ENCODE data around the gene MDN1.
"Not testable (repeated sequence)": the region's sequence is repeated elsewhere in the genome, so short reads cannot be mapped to it uniquely, and the experiment has no call there.

The MDN1 gene

DNA sequence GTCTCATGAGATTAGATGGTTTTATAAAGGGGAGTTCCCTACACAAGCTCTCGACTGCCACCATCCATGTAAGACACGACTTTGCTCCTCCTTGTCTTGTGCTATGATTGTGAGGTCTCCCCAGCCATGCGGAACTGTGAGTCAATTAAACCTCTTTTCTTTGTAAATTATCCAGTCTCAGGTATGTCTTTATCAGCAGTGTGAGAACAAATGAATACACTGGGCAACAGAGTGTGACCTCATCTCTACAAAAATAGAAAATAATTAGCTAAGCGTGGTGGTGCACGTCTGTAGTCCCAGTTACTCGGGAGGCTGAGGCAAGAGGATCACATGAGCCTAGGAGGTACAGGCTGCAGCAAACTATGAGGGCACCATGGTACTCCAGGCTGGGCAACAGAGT lies 51.3 kb downstream of the MDN1 start:
- DNase-seq (ENCODE audit: low spot score) = no peak

DNA sequence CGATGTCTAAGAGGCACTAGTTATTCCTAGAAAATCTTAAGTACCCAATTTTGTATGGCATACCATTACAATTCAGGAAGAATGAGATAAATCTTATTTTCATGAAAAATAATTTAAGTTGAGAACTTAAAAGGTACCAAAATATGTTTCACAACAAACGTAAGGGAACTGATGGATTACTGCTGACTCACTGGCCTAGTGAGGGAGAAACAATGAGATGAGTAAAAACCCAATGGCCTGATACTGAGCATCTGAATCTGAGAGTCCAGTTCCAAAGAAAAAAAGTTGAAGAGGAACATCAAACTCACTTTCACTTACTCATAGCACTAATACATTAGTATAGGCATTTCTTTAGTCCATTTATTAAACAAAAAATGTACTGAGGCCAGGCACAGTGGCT lies 56.0 kb downstream of the MDN1 start:
- no peak for DNase-seq (ENCODE audit: low spot score)

DNA sequence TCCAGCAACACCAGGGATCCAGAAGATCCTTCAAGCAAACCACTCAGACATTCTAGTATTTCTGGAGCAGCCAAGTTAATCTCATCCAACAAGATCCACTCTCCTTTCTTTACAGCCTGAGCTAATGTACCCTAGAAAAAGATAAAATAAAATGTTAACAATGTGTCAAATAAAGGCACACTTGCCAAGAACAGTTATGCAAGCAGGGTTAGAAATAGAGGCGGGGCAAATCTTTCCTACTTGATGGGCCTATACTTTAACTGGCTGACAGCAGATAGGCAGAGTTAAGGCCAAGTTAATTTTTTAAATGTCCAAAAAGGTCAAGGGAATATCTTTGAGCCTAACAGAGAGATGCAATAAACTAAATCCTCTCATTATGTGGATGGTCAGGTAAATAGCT lies 60.8 kb downstream of the MDN1 start:
- no peak for DNase-seq (ENCODE audit: low spot score)

DNA sequence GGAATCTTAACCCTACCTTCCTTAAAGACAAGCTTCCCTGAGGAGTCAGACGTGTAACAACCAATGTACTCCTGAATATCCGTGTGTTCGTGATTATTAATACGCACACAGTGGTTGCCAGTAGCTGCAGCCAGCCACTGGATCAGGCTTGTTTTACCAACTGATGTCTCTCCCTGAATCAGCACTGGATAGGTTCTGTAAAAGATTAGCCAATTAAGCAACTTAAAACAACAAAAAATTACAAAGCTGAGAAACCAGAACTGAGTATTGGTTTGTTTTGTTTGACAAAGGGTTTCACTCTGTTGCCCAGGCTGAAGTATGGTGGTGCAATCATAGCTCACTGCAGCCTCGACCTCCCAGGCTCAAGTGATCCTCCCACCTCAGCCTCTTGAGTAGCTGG lies 69.3 kb downstream of the MDN1 start:
- DNase-seq (ENCODE audit: low spot score) = no peak

DNA sequence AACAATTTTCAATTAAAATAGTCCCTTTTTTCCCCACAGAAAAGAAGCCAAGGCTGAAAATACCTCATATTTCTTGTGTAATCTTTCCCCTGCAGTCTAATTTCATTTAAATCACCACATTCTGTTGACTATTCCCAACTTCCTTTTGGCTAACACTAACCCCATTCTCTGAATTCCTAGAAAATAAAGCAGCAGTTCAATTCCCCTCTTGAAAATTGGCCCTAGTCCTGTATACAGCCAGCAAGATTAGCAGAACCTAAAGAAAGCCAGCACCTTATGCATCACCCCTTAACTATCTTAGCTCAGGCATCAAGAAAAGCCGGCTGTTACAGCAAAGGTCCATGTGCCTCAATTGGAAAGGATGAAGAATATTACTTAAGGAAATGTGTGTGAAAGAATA lies 69.7 kb downstream of the MDN1 start:
- no peak for DNase-seq (ENCODE audit: low spot score)

DNA sequence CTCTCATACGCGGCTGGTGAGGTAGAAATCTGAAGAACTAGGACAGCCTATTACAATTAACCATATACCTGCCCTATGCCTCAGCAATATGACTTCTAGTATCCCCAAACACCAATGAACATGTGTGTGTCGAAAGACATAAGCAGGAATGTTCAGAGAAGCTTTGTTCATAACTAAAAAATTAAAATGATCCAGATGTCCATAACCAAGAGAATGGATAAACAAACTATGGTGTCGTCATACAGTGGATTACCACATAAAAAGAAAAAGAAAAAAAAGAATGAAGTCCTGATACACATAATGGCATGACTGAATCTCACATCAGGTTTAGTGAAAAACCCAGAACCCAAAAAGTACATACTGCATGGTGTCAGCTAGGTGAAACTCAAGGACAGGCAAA lies 73.9 kb downstream of the MDN1 start:
- DNase-seq (ENCODE audit: low spot score) = no peak

DNA sequence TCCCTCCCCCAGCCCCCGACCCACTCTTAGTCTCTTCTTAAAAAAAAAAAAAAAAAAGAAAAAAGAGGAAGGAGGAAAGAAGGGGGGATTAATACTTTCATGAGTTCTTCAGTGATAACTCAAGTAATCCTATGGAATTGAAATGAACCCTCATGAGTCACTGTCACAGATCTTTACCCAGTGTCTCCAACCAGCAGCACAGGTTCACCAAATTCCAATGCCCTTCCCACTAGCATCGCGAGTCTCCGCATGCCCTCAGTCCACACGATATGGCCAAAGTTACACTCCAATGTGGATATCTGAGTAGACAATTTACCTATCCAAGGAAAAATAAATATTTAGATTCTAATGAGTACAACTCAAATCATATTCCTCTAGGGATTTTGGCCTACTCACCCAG lies 74.5 kb downstream of the MDN1 start:
- DNase-seq (ENCODE audit: low spot score) = no peak

DNA sequence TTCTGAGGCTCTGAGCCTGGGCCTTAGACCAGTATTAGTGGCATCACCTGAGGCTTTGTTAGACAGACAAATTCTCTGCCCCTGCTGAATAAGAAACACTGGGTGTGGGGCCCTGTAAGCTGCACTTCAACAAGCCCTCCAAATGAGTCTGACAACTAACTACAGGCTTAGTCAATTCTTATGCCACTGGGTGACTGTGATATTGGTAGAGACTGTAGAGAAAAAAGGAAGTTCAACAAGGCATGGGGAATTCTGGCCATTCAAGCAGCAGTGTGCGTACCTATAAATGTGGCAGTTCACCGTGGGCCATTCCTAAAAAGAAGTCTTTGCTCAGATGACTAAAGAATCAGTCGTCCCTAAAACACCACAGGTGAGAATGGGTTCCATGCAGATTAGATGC lies 82.7 kb downstream of the MDN1 start:
- DNase-seq (ENCODE audit: low spot score) = no peak

DNA sequence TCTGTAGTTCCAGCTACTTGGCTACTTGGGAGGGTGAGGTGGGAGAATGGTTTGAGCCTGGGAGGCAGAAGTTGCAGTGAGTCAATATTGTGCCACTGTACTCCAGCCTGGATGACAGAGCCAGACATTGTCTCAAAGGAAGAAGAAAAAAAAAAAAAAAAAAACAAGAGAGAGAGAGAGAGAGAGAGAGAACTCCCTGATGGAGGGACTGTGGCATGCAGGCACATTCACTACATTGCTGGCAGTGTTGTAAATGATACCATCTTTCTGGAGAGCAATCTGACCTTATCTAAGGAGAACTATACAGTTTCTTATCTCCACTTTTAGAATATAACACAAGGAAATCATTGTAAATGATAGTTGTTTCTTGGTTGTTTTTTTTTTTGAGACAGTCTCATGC lies 85.1 kb downstream of the MDN1 start:
- DNase-seq (ENCODE audit: low spot score) = no peak

DNA sequence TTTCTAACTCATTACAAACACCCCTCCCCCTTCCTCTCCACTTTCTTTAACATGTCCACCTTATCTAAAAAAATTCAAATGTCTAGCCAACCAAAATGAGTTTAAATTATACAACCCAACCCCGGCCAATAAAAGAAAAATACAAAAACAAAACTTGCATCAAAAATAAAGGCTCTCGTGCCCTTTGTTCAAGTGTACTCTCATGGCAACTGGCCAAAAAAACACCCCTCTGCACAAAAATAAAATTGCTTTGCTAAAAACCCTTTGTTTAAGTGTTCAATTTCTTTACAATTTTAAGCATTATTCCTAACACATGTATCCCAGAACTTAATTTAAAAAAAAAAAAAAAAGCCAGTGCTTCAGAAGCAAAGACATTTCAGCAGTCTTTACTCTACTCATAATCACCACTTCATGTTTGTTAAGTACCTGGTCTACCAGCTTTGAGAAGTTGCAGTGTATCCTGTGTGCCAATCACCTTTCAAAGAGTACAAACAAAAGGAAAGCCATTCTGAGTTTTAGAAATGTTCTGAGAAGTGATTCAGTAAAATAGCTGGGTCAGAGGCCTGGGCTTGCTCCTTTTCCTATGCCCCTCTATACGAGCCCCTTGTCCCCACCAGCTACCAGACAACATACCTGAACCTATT lies 87.5 kb downstream of the MDN1 start:
- DNase-seq (ENCODE audit: low spot score) = no peak

DNA sequence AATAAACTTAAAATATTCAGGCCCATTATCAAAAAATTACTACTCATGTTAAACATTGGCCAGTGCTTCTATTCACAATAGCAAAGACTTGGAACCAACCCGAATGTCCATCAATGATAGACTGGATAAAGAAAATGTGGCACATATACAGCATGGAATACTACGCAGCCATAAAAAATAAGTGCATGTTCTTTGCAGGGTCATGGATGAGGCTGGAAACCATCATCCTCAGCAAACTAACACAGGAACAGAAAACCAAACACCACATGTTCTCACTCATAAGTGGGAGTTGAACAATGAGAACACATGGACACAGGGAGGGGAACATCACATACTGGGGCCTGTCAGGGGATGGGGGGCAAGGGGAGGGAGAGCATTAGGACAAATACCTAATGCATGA lies 88.3 kb downstream of the MDN1 start:
- DNase-seq (ENCODE audit: low spot score) = not testable (repeated sequence)

DNA sequence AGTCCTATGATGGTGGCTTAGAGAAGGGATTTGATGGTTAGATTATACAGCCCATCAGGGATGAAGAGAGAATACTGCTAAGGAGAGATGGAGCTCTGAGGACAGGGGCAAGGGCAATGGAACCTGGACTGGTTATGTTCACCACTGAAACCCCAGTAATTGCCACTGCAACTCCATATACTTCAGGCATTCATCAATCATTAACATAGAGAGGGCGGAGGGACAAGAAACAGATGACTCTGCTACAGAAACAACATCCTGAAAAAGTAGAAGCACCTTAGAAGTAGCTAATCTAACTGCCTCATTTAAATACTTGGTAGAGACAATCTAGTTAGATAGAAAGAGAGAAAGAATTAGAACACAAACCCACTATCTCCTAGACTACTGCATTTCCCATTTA lies 89.8 kb downstream of the MDN1 start:
- DNase-seq (ENCODE audit: low spot score) = no peak

DNA sequence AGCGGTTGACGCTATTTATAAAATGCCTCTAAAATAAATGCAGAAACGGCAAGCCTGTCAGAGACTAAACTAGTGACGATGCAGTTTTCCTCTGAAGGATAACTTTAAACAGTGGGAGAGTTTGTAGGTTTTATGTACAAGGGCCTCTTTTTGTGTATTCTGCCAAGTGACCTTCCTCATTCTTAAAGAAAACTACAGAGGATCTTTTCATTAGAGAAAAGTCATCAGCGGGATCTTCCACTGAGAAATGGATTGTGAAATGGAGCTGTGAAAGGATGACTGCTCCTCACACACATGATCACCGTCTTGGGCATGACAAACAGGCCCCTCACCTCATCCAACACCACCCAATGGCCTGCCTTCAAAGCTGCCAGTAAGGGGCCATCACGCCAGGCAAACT lies 92.1 kb downstream of the MDN1 start:
- no peak for DNase-seq (ENCODE audit: low spot score)

DNA sequence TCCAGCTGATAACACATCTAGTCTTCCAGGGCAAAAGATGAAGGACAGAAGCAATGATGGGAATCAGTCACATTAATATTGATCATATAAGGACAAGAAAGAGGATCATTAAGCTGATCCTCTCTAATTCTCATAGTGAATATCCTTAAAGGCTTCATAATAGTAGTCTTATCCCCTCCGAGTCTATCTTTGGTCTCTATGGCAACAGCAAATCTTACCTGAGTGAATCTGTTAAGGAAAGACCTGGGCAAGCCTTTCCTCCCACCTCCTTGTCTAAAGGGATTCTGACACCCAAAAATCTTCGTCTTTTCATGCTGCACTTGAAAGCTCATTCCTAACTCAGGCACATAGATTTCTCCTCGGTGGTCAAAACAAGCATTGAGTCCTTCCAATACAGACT lies 94.6 kb downstream of the MDN1 start:
- no peak for DNase-seq (ENCODE audit: low spot score)

DNA sequence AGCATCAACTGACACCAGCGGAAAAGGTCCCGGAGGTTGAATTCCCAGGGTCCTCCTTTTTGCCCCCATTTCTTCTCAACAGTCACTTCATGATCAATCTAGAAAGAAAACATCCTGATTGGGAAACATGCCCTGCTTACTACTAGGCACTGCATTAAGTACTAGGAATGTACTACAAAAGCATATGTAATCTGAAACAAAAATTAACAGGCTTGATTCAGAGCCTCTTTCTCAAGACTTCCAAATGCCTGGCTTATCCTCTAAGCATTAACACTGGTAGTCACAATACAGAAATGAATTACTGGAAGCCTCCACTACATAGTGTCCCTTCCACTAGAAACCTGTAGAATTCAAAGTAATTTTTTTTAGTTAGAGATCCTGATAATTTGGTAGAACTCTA lies 96.5 kb downstream of the MDN1 start:
- no peak for DNase-seq (ENCODE audit: low spot score)

DNA sequence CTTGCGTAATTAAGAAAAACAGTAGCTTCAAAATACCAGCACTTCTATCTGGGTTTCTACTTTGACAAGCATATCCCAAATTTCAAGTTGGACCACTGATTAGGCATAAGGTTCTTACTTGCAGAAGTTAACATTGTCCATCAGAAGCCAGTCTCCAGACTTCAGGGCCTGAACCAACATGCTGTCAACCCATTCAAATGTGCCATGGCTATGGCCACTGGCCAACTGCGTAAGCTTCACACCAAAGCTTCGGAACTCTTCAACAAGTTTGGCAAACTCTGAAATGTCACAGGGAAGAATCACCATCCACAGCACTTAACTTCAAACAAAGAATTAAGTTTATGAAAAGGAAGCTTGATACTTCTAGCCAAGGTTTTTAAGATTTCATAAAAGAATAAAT lies 103.1 kb downstream of the MDN1 start:
- no peak for DNase-seq (ENCODE audit: low spot score)

DNA sequence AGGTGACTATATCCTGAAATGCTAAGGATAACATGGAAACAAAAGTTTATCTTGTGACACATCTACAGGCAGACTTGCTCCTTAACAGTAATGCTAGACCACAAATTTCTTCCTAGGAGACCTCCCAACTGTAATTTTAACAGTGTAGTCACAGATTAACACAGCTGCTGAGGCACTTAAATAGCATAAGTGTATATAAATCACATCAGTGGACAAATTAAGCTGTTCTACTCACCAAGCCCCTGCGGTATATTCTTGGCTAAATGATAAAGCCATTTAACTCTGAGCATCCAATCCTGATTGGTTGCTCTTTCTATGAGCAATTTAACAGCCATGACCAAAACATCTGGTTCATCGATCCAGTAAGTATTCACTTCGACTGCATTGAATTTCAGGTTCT lies 107.8 kb downstream of the MDN1 start:
- no peak for DNase-seq (ENCODE audit: low spot score)

DNA sequence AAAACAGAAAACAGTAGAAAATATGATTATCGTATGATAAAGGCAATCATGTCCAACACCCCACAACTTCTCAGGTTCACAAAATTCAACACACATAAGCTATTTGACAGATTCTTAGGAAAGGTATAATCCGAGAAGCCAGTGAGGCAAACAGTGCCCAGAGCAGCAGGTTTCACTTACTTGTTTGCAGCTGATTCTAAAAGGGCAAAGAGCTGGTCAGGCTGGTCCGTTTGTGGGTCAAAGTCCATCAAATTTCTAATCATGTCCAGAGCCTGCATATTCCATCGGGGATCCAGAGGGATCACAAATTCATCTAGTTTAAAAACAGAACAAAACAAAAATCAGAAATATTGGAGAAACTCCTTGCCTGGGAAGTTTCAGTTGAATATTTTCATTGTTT lies 111.3 kb downstream of the MDN1 start:
- no peak for DNase-seq (ENCODE audit: low spot score)

DNA sequence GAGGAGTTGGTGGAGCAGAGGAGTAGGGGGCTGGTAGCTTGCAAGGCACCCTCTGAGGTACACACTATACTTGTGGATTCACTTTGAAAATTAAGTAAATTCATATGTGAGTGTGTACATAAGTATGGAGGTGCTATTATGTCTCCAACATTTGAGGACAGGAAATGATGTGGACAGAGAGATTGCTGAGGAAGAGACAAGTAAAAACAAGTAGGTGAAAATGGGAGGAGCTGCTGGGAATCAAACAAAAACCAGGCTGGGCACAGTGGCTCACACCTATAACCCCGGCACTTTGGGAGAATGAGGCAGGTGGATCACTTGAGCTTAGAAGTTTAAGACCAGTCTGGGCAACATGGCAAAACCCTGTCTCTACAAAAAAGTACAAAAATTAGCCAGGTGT lies 111.8 kb downstream of the MDN1 start:
- no peak for DNase-seq (ENCODE audit: low spot score)

DNA sequence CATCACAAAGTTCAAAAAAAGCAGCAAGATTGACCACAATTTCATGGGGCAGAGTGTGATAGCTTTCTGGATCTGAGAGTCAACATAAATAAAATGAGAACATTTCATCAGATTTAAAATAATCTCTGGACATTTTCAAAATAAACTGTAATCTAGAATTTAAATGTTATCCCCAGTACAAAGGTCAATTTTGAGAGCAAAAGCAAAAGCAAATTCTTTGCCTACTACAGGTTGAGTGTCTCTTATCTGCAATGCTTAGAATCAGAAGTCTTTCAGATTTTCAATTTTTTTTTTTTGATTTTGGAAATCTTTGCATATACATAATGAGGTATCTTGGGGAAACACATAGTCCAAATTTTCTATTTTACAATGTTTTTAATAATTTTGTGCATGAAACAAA lies 113.5 kb downstream of the MDN1 start:
- DNase-seq (ENCODE audit: low spot score) = no peak

DNA sequence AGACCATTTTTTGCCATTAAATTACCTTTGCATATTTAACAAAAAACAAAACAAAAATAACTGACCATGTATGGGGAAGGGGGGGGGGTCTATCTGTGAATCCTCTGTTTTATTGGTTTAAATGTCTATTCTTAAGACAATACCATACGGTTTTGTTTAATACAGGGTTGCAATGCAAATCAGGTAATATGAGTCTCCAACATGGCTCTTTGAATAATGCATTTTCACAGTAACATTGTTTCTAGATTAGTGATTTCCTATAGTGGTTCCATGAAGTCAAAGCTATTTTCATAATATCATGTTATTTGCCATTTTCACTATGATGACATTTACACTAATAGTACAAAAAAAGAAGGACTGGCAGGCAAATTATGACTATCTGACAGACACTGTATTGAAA lies 116.3 kb downstream of the MDN1 start:
- no peak for DNase-seq (ENCODE audit: low spot score)

DNA sequence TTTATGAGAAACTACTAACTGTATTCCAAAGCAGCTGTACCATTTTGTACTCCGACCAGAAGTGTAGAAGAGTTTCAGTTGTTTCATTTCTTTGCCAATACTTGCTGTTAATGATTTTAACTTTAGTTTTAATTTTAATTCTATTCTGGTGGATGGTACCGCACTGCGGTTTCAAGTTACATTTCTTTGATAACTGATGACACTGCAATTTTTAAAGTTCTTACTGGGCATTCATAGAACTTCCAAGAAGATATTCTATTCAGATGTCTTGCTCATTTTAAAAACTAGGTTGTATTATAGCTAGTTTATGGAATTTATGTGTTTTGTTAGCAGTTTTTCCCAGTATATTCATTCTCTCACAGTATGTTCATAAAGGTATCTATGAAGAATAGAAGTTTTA lies 117.2 kb downstream of the MDN1 start:
- no peak for DNase-seq (ENCODE audit: low spot score)

DNA sequence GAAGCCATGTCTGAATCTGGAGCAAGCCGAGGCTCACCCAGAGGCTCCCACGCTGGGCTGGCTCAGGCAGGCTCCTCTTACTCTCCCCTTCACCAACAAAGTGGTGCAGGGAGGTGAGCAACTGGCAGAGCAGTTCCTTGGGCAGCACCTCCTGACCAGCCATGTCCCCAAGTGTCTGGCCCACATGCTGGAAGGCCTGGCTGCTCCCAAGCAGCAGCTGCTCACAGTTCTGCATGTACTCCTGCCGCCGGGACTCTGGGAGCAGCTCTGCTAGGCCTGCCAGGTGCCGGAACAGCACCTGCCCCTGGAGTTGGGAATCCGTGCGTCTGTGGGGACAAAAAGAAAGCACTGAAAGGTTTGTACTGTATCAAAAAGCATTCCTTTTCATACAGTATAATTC lies 123.9 kb downstream of the MDN1 start:
- DNase-seq (ENCODE audit: low spot score) = no peak

DNA sequence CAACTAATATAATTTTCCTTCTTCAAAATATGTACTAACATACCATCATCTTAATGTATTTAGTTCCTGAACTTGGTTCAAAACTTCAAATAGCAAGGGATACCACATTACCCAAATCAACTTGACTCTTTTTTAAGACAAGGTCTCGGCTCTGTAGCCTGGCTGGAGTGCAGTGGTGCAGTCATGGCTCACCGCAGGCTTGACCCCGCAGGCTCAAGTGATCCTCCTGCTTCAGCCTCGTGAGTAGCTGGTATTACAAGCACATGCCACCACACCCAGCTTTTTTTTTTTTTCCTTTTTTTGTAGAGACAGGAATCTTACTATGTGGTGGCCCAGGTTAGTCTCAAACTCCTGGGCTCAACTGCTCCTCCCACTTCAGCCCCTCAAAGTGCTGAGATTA lies 125.2 kb downstream of the MDN1 start:
- no peak for DNase-seq (ENCODE audit: low spot score)

DNA sequence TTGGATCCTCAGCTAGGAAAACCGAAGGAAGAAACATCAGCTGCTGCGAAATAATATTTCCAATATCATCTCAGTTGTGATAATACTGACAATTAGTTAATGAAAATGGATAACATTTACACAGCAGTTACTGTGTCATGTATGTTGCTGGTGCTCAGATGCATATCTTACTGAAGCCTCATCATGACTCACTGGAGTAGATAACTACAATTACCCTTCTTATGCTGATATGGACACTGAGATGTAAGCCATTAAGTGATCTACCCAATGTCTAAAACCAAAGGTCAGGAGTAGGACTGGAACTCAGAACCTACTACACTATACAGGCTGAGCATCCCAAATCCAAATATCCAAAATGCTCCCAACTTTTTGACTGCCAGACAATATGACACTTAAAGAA lies 126.4 kb downstream of the MDN1 start:
- DNase-seq (ENCODE audit: low spot score) = no peak

Data from activated CD4-positive, alpha-beta T cell treated with anti-CD3 and anti-CD28 coated beads, Interleukin-2, Interleukin-4, amounts not matched to agents 100 ng/mL and 50 ng/mL, durations not matched to agents 16 hours and 8 hours (primary cell).